Measurements from ENCODE around the gene ALDH1A2. TPM values are rescaled to one million over a fixed set of nuclear protein-coding genes. Genes with fewer than 3 reads are reported as not detected.

ALDH1A2 gene
- total RNA-seq, 2 donors from 2014 or later, result 5.4 to 5.6 TPM

- DNase-seq (no peak), ATAC-seq (no peak)
- intact Hi-C loops (cut with DNase I, micrococcal nuclease), result no loop called here
Observed at GRCh38 chr15:57962887-57963286, 102.6 kb downstream of the ALDH1A2 start.

- ATAC-seq, result no peak
- intact Hi-C loops (cut with DNase I, micrococcal nuclease), result no loop called here
- DNase-seq, result no peak
Observed at GRCh38 chr15:57961919-57962318, 103.6 kb downstream of the ALDH1A2 start.

- ATAC-seq, result no peak
- intact Hi-C loops (cut with DNase I, micrococcal nuclease), result no loop called here
- DNase-seq, result no peak
Observed at GRCh38 chr15:57957113-57957512, 108.4 kb downstream of the ALDH1A2 start.

- no peak for DNase-seq
- ATAC-seq, result no peak
- intact Hi-C loops (cut with DNase I, micrococcal nuclease), result no loop called here
Observed at GRCh38 chr15:57953874-57954273, 111.6 kb downstream of the ALDH1A2 start.

- DNase-seq, result no peak
- intact Hi-C loops (cut with DNase I, micrococcal nuclease), result no loop called here
- no peak for ATAC-seq
Observed at GRCh38 chr15:57951328-57951932, 114.1 kb downstream of the ALDH1A2 start.

- no peak for DNase-seq
- intact Hi-C loops (cut with DNase I, micrococcal nuclease), result no loop called here
- no peak for ATAC-seq
Observed at GRCh38 chr15:57950381-57950946, 115.0 kb downstream of the ALDH1A2 start.

GRCh38 chr15:57949374-57949943 is 116.1 kb downstream of the ALDH1A2 start:
- intact Hi-C loops (cut with DNase I, micrococcal nuclease), result no loop called here
- no peak for DNase-seq
- no peak for ATAC-seq

- intact Hi-C loops (cut with DNase I, micrococcal nuclease), result no loop called here
- ATAC-seq, result no peak
- DNase-seq, result no peak
Observed at GRCh38 chr15:57948351-57949289, 116.9 kb downstream of the ALDH1A2 start.

GRCh38 chr15:57947781-57948180 is 117.7 kb downstream of the ALDH1A2 start:
- DNase-seq, result no peak
- no peak for ATAC-seq
- intact Hi-C loops (cut with DNase I, micrococcal nuclease), result no loop called here

GRCh38 chr15:57947282-57947681 is 118.2 kb downstream of the ALDH1A2 start:
- intact Hi-C loops (cut with DNase I, micrococcal nuclease), result no loop called here
- ATAC-seq (no peak), DNase-seq (no peak)

- ATAC-seq (no peak), DNase-seq (no peak)
- intact Hi-C loops (cut with DNase I, micrococcal nuclease), result no loop called here
Observed at GRCh38 chr15:57946491-57947048, 118.9 kb downstream of the ALDH1A2 start.

- intact Hi-C loops (cut with DNase I, micrococcal nuclease), result no loop called here
Observed at GRCh38 chr15:57945616-57946015, 119.9 kb downstream of the ALDH1A2 start.

GRCh38 chr15:57943754-57944420 is 121.6 kb downstream of the ALDH1A2 start:
- no peak for ATAC-seq
- no peak for DNase-seq
- intact Hi-C loops (cut with DNase I, micrococcal nuclease), result no loop called here

More at GRCh38 chr15:57945616-57946015, 119.9 kb downstream of the ALDH1A2 start:
- ATAC-seq (no peak), DNase-seq (no peak)

GRCh38 chr15:57943171-57943570 is 122.3 kb downstream of the ALDH1A2 start:
- DNase-seq (no peak), ATAC-seq (no peak)
- intact Hi-C loops (cut with DNase I, micrococcal nuclease), result no loop called here

GRCh38 chr15:57941816-57942215 is 123.7 kb downstream of the ALDH1A2 start:
- intact Hi-C loops (cut with DNase I, micrococcal nuclease), result no loop called here
- no peak for ATAC-seq
- no peak for DNase-seq

- ATAC-seq (no peak), DNase-seq (no peak)
- intact Hi-C loops (cut with DNase I, micrococcal nuclease), result no loop called here
Observed at GRCh38 chr15:57932348-57932747, 133.2 kb downstream of the ALDH1A2 start.

GRCh38 chr15:57931570-57931969 is 133.9 kb downstream of the ALDH1A2 start:
- intact Hi-C loops (cut with DNase I, micrococcal nuclease), result no loop called here
- DNase-seq (no peak), ATAC-seq (no peak)

- DNase-seq (no peak), ATAC-seq (no peak)
- intact Hi-C loops (cut with DNase I, micrococcal nuclease), result no loop called here
Observed at GRCh38 chr15:57927091-57927631, 138.3 kb downstream of the ALDH1A2 start.

GRCh38 chr15:57925650-57926049 is 139.9 kb downstream of the ALDH1A2 start:
- intact Hi-C loops (cut with DNase I, micrococcal nuclease), result no loop called here
- no peak for DNase-seq
- ATAC-seq, result no peak
